ENCODE measurements around the gene CLEC4A. TPM values are rescaled to one million over a fixed set of nuclear protein-coding genes. Genes with fewer than 3 reads are reported as not detected.
"Not testable (repeated sequence)": the region's sequence is repeated elsewhere in the genome, so short reads cannot be mapped to it uniquely, and the experiment has no call there.

Gene CLEC4A
- total and polyA plus RNA-seq, 8 donors: 0.32 to 3.3 (median 1.3) TPM; not detected in 1

GRCh38 chr12:8127138-8127537 lies 3.7 kb downstream of the CLEC4A start:
- Histone ChIP-seq H3K27ac (no peak overlapping the region), H3K36me3 (no peaks in the 10 kb centered on the region), H3K9me3 (no peaks in the 10 kb centered on the region), H3K27me3 (no peaks in the 10 kb centered on the region), H3K4me1 (no peaks in the 10 kb centered on the region), H3K4me3 (no peak overlapping the region)
- ATAC-seq (no peak), FAIRE-seq (no peak), DNase-seq (no peak)
- TF ChIP-seq, protein P1, sequence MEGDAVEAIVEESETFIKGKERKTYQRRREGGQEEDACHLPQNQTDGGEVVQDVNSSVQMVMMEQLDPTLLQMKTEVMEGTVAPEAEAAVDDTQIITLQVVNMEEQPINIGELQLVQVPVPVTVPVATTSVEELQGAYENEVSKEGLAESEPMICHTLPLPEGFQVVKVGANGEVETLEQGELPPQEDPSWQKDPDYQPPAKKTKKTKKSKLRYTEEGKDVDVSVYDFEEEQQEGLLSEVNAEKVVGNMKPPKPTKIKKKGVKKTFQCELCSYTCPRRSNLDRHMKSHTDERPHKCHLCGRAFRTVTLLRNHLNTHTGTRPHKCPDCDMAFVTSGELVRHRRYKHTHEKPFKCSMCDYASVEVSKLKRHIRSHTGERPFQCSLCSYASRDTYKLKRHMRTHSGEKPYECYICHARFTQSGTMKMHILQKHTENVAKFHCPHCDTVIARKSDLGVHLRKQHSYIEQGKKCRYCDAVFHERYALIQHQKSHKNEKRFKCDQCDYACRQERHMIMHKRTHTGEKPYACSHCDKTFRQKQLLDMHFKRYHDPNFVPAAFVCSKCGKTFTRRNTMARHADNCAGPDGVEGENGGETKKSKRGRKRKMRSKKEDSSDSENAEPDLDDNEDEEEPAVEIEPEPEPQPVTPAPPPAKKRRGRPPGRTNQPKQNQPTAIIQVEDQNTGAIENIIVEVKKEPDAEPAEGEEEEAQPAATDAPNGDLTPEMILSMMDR (IDR thresholded peaks at IDR 0.05): no peak
- WGBS, 2 donors: 68 to 74% methylated on average over 4 of the region's 4 CpGs
- intact Hi-C loops (cut with DNase I): no loop called here

DNA sequence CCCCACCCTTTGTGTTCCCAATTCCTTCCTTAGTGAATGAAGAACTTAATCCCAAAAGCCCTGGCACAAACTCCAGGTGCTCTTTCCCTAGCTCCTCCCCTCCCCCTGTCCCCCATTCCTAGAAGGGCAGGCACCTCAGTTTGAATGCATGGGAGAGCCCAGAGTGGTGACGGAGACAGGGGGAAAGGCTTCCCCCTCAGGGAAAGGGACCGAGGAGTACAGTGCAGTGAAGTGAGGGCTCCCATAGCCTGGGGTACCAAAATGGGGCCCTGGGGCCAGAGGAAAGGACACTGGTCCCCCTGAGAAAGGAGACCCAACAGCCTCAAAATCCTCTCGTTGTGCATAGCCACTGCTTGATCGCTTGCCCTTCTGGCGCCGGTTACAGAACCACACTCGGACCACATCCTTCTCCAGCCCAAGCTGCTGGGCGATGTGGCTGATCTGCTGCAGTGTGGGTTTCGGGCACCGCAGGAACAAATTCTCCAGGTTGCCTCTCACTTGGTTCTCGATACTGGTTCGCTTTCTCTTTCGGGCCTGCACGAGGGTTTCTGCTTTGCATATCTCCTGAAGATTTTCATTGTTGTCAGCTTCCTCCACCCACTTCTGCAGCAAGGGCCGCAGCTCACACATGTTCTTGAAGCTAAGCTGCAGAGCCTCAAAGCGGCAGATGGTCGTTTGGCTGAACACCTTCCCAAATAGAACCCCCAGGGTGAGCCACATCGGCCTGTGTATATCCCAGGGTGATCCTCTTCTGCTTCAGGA lies 10.4 kb downstream of the CLEC4A start:
- not testable (repeated sequence) for ATAC-seq, H3K36me3 ChIP-seq

DNA sequence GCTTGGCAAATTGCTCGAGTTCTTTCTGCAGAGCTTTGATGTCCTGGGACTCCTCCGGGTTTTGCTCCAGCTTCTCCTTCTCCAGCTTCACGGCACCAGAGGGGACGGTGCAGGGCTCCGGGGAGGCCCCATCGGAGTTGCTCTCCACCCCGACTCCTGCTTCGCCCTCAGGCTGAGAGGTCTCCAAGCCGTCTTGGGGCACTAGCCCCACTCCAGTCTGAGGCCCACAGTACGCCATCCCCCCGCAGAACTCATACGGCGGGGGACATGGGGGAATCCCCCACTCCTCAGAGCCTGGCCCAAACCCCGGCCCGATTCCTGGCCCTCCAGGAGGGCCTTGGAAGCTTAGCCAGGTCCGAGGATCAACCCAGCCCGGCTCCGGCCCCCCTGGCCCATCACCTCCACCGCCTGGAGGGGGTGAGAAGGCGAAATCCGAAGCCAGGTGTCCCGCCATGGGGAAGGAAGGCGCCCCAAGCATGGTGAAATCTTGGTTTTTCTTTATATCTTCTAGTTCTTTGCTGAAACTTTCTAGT lies 11.0 kb downstream of the CLEC4A start:
- WGBS, 2 donors: 94 to 97% methylated on average over 23 of the region's 23 CpGs
- peak in 1 of 6 donors; percentile 17 for DNase-seq
- FAIRE-seq; H3K4me1 ChIP-seq; H3K9me3 ChIP-seq; intact Hi-C loops (cut with DNase I); ATAC-seq; H3K27ac ChIP-seq; H3K36me3 ChIP-seq; H3K27me3 ChIP-seq; H3K4me3 ChIP-seq: not testable (repeated sequence)

More for the DNA sequence above, 10.4 kb downstream of the CLEC4A start:
- H3K4me3 ChIP-seq; DNase-seq; FAIRE-seq; H3K27ac ChIP-seq; H3K9me3 ChIP-seq; H3K4me1 ChIP-seq; H3K27me3 ChIP-seq; intact Hi-C loops (cut with DNase I): not testable (repeated sequence)
- WGBS, 2 donors: 90 to 94% methylated on average over 15 to 16 of the region's 18 CpGs

DNA sequence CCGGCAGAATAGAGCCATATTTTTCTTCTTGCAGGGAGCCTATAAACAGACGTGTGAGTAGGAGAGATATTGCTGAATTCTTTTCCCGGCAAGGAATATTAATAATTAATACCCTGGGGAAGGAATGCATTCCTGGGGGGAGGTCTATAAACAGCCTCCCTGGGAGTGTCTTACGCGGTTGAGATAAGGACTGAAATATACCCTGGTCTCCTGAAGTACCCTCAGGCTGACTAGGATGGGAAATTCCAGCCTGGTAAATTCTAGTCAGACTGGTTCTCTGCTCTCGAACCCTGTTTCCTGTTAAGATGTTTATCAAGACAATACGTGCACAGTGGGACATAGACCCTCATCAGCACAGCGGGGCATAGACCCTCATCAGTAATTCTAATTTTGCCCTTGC lies 18.2 kb downstream of the CLEC4A start:
- H3K27ac ChIP-seq; intact Hi-C loops (cut with DNase I); ATAC-seq; H3K4me1 ChIP-seq; DNase-seq; H3K9me3 ChIP-seq; FAIRE-seq; H3K36me3 ChIP-seq; H3K4me3 ChIP-seq; H3K27me3 ChIP-seq: not testable (repeated sequence)
- 71 to 72% methylated on average over 8 of the region's 8 CpGs for WGBS, 2 donors

DNA sequence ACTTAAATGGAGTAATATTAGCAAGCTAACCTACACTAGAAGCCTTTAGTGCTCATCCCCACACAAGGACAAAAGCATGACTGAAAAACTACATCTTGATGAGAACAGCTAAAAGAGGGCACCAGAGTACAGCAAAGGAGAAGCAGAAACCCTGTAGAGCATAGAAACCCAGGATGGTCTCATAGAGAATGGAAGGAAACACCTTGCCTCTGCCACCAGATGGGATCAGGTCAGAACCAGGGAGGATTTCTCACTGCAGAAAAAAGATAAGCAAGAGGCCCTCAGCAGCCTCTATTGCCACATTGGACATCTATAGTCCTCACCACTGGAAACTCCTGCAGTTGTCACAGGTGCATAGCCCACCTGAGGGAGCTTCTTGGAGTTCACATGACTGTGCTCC lies 19.8 kb downstream of the CLEC4A start:
- no peaks in the 10 kb centered on the region for H3K27me3 ChIP-seq
- no peaks in the 10 kb centered on the region for H3K9me3 ChIP-seq
- no peak for DNase-seq
- no peak overlapping the region for H3K4me3 ChIP-seq
- no peaks in the 10 kb centered on the region for H3K36me3 ChIP-seq
- intact Hi-C loops (cut with DNase I): no loop called here
- no peaks in the 10 kb centered on the region for H3K4me1 ChIP-seq
- H3K27ac ChIP-seq: no peak overlapping the region
- TF ChIP-seq, protein P1 (IDR thresholded peaks at IDR 0.05): no peak
- ATAC-seq: no peak
- FAIRE-seq: no peak

DNA sequence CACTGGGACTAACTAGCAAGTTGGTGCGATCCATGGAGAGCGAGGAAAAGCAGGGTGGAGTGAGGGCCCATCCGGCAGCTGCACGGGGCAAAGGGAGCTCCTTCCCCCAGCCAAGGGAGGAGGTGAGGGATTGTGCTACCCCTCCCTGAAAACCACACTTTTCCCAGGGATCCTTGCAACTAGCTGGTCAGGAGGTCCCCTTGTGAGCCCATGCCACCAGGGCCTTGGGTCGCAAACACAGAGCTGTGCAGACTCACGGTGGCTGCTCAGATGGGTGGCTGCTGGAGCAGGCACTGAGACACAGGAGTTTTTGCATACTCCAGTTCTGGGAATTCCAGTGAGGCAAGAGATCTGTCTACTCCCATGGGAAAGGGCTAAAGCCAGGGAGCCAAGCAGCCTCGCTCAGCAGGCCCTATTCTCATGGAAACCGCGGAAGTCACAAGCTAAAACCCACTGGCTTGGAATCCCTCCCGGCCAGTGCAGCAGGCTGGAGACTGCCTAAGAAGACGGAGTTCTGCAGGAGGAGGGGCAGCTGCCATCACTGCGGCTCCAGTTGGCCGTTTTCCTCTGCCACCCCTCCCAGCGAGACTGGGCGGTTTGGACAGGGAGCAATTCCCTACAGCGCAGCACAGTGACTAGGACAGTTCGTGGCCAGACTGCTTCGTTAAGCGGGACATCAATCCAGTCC lies 22.5 kb downstream of the CLEC4A start:
- H3K9me3 ChIP-seq: no peaks in the 10 kb centered on the region
- DNase-seq: peak in 4 of 6 donors; percentile 13 to 35 (median 20)
- 44 to 56% methylated on average over 19 of the region's 19 CpGs for WGBS, 2 donors
- no peak for FAIRE-seq
- H3K27me3 ChIP-seq: no peaks in the 10 kb centered on the region
- H3K4me1 ChIP-seq: no peaks in the 10 kb centered on the region
- no peaks in the 10 kb centered on the region for H3K36me3 ChIP-seq
- TF ChIP-seq, protein P1 (IDR thresholded peaks at IDR 0.05): no peak
- peak in 3 of 4 donors; percentile 40 to 71 (median 58) for ATAC-seq
- no peak overlapping the region for H3K4me3 ChIP-seq
- H3K27ac ChIP-seq: no peak overlapping the region
- intact Hi-C loops (cut with DNase I): no loop called here
